Uterus (tissue), 4 donors: ENCODE results near the gene HTN3. TPM values are rescaled to one million over a fixed set of nuclear protein-coding genes. Genes with fewer than 3 reads are reported as not detected.
"Not testable (repeated sequence)": the region's sequence is repeated elsewhere in the genome, so short reads cannot be mapped to it uniquely, and the experiment has no call there.

Experiments
- DNase-seq, 2 donors: peaks; one replicate each; pipeline ENCODE4 v3.0.0-alpha.2; 2019 to 2020
- H3K27ac ChIP-seq, 2 donors: fragments of 200-600 bp; sonication (generic); 1 replicate in 1 of 2; 2 replicates in 1 of 2; pipeline ENCODE4 v1.5.1; 2016 to 2018
- H3K27me3 ChIP-seq, 2 donors: fragments of 200-600 bp; sonication (generic); one replicate each; pipeline ENCODE4 v1.5.1; 2018 to 2019; ENCODE audit warnings: control low read depth in 1 of 2
- H3K36me3 ChIP-seq, 2 donors: fragments of 200-600 bp; sonication (generic); one replicate each; pipeline ENCODE4 v1.5.1; 2019; ENCODE audit warnings: control low read depth in 1 of 2
- H3K4me1 ChIP-seq, 2 donors: fragments of 200-600 bp; sonication (generic); one replicate each; pipeline ENCODE4 v1.5.1; 2018 to 2019; ENCODE audit warnings: control low read depth in 1 of 2
- H3K4me3 ChIP-seq, 2 donors: fragments of 200-600 bp; sonication (generic); 1 replicate in 1 of 2; 2 replicates in 1 of 2; pipeline ENCODE4 v1.5.1; 2018 to 2019; ENCODE audit warnings: mild to moderate bottlenecking in 1 of 2
- H3K9me3 ChIP-seq, 2 donors: fragments of 200-600 bp; sonication (generic); one replicate each; pipeline ENCODE4 v1.5.1; 2019; ENCODE audit warnings: control low read depth in 1 of 2
- POLR2A ChIP-seq, 2 donors: fragments of 450-650 bp; IDR thresholded peaks; one replicate each; pipeline ENCODE4 v1.6.1; 2016; ENCODE audit warnings: antibody characterized with exemption in 2 of 2, mild to moderate bottlenecking in 1 of 2, moderate library complexity in 1 of 2
- intact Hi-C: fragments of 100-400 bp; cut with DNase I; formaldehyde crosslinking; loops from one replicate; pipeline ENCODE4 v1.15.1; 2023; ENCODE audit warnings: low total_unique reads
- total RNA-seq, 4 donors: library from RNA; depleted of rRNA in 3 of 4; stranded (reverse); fragments of >200 nt in 3 of 4; gene quantifications; one replicate each; pipeline versions ENCODE4 v1.1.0 to v1.2.4, GENCODE V29; 2014 to 2023
- TF ChIP-seq, protein P1 (sequence below), 4 experiments: fragments of 200-600 bp in 2 of 4; fragments of 450-650 bp in 2 of 4; sonication (generic) in 2 of 4; IDR thresholded peaks; one replicate each; pipeline ENCODE4 v1.5.1; 2016 to 2019; ENCODE audit warnings: antibody characterized with exemption in 4 of 4, mild to moderate bottlenecking in 2 of 4, moderate library complexity in 1 of 4
- donor health status: DM: yes; HTN: yes; CAD: no.

The HTN3 gene
- total RNA-seq, 4 donors from 2014 or later: not detected

DNA sequence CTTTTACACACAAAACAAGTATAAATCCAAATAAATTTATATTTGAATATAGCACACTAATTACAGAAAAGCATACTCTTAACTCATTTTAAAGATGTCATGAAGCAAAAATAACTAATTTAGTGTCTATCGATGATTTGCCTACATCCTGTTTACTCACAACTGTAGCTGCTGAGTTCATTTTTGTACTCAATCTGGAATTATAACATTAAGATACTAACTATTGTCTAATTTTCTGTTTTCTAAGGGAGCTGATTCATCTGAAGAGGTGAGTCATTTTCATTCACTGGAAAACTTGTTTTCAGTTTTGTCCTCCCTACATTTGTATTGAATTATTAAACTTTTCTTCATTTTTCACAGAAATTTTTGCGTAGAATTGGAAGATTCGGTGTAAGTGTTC is 28.8 kb upstream of the HTN3 start:
- intact Hi-C loops: no loop called here
- TF ChIP-seq POLR2A (IDR thresholded peaks at IDR 0.05): no peak
- TF ChIP-seq, protein P1, sequence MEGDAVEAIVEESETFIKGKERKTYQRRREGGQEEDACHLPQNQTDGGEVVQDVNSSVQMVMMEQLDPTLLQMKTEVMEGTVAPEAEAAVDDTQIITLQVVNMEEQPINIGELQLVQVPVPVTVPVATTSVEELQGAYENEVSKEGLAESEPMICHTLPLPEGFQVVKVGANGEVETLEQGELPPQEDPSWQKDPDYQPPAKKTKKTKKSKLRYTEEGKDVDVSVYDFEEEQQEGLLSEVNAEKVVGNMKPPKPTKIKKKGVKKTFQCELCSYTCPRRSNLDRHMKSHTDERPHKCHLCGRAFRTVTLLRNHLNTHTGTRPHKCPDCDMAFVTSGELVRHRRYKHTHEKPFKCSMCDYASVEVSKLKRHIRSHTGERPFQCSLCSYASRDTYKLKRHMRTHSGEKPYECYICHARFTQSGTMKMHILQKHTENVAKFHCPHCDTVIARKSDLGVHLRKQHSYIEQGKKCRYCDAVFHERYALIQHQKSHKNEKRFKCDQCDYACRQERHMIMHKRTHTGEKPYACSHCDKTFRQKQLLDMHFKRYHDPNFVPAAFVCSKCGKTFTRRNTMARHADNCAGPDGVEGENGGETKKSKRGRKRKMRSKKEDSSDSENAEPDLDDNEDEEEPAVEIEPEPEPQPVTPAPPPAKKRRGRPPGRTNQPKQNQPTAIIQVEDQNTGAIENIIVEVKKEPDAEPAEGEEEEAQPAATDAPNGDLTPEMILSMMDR (IDR thresholded peaks at IDR 0.05): no peak
- H3K27me3 ChIP-seq: no peaks in the 10 kb centered on the region
- H3K4me3 ChIP-seq: no peak overlapping the region
- DNase-seq: no peak
- no peaks in the 10 kb centered on the region for H3K36me3 ChIP-seq
- H3K9me3 ChIP-seq: no peaks in the 10 kb centered on the region
- H3K27ac ChIP-seq: no peak overlapping the region
- no peaks in the 10 kb centered on the region for H3K4me1 ChIP-seq

DNA sequence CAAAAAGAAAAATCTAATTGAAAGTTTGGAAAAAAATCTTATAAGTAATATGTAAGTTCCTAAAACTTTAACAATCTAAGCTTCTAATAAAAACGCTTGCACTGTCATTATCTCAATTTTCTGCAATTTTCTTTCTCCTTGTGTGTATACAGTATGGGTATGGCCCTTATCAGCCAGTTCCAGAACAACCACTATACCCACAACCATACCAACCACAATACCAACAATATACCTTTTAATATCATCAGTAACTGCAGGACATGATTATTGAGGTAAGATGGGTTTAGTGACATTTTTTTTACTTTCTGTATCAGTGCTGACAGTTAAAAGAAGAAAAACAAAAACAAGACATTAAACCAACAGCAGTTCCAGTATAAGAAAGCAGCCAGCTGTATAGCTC is 27.5 kb upstream of the HTN3 start:
- H3K27me3 ChIP-seq: no peaks in the 10 kb centered on the region
- no peaks in the 10 kb centered on the region for H3K9me3 ChIP-seq
- TF ChIP-seq, protein P1 (IDR thresholded peaks at IDR 0.05): no peak
- TF ChIP-seq POLR2A (IDR thresholded peaks at IDR 0.05): no peak
- intact Hi-C loops: no loop called here
- H3K36me3 ChIP-seq: no peaks in the 10 kb centered on the region
- no peak overlapping the region for H3K27ac ChIP-seq
- H3K4me3 ChIP-seq: no peak overlapping the region
- no peaks in the 10 kb centered on the region for H3K4me1 ChIP-seq
- DNase-seq: no peak

DNA sequence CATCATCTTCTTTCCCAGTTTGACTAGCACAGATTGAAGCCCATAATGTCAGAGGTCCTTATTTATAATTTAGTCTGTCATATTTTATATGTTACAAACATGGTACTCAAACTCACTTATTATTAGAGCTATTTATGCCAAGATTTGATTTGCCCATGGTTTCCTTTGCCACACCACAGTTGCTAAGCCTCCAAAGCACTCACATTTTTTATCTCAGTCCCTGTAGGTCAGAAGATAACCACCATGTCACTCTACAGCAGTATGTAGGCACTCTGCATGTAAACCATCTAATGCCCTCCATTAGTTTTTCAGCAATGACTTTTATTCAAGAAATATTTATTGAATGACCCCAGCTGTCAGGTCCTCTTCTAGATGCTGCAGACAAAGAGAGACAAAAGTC is 25.8 kb upstream of the HTN3 start:
- H3K4me3 ChIP-seq: no peak overlapping the region
- no peak for DNase-seq
- no peaks in the 10 kb centered on the region for H3K36me3 ChIP-seq
- no peak for TF ChIP-seq POLR2A (IDR thresholded peaks at IDR 0.05)
- TF ChIP-seq, protein P1 (IDR thresholded peaks at IDR 0.05): no peak
- H3K9me3 ChIP-seq: no peaks in the 10 kb centered on the region
- intact Hi-C loops: no loop called here
- no peaks in the 10 kb centered on the region for H3K27me3 ChIP-seq
- H3K4me1 ChIP-seq: no peaks in the 10 kb centered on the region
- no peak overlapping the region for H3K27ac ChIP-seq

DNA sequence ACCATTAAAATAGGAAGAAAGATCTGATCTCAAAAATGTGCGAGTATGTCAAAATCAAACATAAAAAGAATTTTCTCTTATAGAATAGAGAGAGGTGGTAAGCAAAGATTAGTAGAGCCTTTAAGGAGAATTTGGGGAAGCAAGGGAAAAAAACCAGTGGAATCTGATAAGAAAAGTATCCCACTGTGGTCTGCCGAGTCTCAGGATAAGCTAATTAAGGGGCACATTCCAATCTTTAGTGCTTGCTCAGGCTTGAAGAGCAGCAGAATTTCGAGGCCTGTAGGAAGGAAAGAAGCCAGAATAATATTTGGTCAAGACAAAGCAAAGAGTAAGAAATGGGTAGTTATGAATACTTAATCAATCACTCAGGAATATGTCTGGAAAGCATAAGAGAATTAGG is 19.5 kb upstream of the HTN3 start:
- Histone ChIP-seq H3K27ac (no peak overlapping the region), H3K9me3 (no peaks in the 10 kb centered on the region), H3K4me1 (no peaks in the 10 kb centered on the region), H3K36me3 (no peaks in the 10 kb centered on the region), H3K4me3 (no peak overlapping the region), H3K27me3 (no peaks in the 10 kb centered on the region)
- TF ChIP-seq, protein P1 (IDR thresholded peaks at IDR 0.05): no peak
- TF ChIP-seq POLR2A (IDR thresholded peaks at IDR 0.05): no peak
- no peak for DNase-seq
- intact Hi-C loops: no loop called here

DNA sequence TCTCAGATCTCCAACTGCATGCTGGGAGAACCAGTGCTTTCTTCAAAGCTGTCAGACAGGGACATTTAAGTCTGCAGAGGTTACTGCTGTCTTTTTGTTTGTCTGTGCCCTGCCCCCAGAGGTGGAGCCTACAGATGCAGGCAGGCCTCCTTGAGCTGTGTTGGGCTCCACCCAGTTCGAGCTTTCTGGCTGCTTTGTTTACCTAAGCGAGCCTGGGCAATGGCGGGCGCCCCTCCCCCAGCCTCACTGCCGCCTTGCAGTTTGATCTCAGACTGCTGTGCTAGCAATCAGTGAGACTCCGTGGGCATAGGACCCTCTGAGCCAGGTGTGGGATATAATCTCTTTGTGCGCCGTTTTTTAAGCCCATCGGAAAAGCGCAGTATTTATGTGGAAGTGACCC is 9.3 kb upstream of the HTN3 start:
- H3K27ac ChIP-seq, H3K36me3 ChIP-seq, intact Hi-C loops, H3K9me3 ChIP-seq, DNase-seq, H3K4me1 ChIP-seq, H3K27me3 ChIP-seq, H3K4me3 ChIP-seq: not testable (repeated sequence)

DNA sequence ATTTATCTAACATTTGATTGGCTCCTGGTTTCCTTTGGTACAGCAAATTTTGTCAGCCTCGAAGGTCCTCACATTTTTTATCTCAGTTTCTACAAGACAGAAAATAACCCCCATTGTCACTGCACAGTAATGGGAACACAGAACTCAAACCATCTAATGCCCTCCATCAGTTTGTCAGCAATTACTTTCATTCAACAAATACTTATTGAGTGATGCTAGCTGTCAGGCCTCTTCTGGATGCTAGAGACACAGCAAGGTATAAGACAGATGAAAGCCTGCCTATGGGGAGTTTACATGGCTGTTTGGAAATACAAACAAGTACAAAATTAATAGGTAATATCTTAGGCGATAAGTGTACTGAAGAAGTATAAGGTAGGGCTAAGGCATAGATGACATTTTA is 5.0 kb upstream of the HTN3 start:
- H3K36me3 ChIP-seq: no peaks in the 10 kb centered on the region
- intact Hi-C loops: no loop called here
- H3K4me1 ChIP-seq: no peaks in the 10 kb centered on the region
- H3K27ac ChIP-seq: no peak overlapping the region
- DNase-seq: no peak
- no peaks in the 10 kb centered on the region for H3K27me3 ChIP-seq
- TF ChIP-seq, protein P1 (IDR thresholded peaks at IDR 0.05): no peak
- no peak for TF ChIP-seq POLR2A (IDR thresholded peaks at IDR 0.05)
- H3K9me3 ChIP-seq: no peaks in the 10 kb centered on the region
- no peak overlapping the region for H3K4me3 ChIP-seq
